Subcutaneous adipose tissue (tissue), 4 donors: ENCODE measurements around the gene LMAN1. TPM values are rescaled to one million over a fixed set of nuclear protein-coding genes. Genes with fewer than 3 reads are reported as not detected.

Experiments used
- total RNA-seq, 4 donors: library from RNA; depleted of rRNA; stranded (reverse); fragments of >200 nt; gene quantifications; one replicate each; pipeline ENCODE4 v1.1.0, GENCODE V29; 2016
- TF ChIP-seq, protein P1 (sequence below): fragments of 450-650 bp; IDR thresholded peaks from one replicate; pipeline ENCODE4 v1.5.1; 2016; ENCODE audit warnings: low read depth, mild to moderate bottlenecking, control low read depth, antibody characterized with exemption, moderate library complexity

Gene LMAN1
- total RNA-seq, 4 donors from 2014 or later = 69.5 to 103 (median 81.2) TPM

- TF ChIP-seq, protein P1, sequence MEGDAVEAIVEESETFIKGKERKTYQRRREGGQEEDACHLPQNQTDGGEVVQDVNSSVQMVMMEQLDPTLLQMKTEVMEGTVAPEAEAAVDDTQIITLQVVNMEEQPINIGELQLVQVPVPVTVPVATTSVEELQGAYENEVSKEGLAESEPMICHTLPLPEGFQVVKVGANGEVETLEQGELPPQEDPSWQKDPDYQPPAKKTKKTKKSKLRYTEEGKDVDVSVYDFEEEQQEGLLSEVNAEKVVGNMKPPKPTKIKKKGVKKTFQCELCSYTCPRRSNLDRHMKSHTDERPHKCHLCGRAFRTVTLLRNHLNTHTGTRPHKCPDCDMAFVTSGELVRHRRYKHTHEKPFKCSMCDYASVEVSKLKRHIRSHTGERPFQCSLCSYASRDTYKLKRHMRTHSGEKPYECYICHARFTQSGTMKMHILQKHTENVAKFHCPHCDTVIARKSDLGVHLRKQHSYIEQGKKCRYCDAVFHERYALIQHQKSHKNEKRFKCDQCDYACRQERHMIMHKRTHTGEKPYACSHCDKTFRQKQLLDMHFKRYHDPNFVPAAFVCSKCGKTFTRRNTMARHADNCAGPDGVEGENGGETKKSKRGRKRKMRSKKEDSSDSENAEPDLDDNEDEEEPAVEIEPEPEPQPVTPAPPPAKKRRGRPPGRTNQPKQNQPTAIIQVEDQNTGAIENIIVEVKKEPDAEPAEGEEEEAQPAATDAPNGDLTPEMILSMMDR = no peak
Measured at GRCh38 chr18:59387687-59388565, 28.9 kb upstream of the LMAN1 start.

GRCh38 chr18:59386909-59387686 lies 28.0 kb upstream of the LMAN1 start:
- TF ChIP-seq, protein P1 = no peak

DNA sequence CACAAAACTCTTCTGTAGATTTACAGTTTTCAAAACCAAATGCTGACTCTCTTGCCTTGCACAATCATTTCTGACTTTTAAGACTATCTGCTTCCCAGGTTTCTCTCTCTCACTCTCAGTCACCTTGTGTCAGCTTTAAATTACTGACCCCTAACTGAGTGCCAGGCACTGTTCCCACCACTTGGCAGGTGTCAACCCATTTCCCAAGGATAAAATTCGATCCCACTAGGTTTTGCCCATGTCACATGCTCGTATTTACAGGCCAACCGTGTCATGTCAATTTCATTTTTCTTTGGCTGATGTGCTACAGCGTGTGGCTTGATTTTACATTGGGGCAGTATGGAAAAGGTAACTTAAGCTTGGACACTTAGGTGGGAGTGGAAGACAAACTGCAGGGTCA lies 26.1 kb upstream of the LMAN1 start:
- TF ChIP-seq, protein P1 = no peak

- TF ChIP-seq, protein P1 = no peak
Measured at GRCh38 chr18:59383851-59384250, 24.8 kb upstream of the LMAN1 start.

- TF ChIP-seq, protein P1 = no peak
Measured at GRCh38 chr18:59382383-59382782, 23.3 kb upstream of the LMAN1 start.

- TF ChIP-seq, protein P1 = no peak
Measured at GRCh38 chr18:59381949-59382348, 22.9 kb upstream of the LMAN1 start.

DNA sequence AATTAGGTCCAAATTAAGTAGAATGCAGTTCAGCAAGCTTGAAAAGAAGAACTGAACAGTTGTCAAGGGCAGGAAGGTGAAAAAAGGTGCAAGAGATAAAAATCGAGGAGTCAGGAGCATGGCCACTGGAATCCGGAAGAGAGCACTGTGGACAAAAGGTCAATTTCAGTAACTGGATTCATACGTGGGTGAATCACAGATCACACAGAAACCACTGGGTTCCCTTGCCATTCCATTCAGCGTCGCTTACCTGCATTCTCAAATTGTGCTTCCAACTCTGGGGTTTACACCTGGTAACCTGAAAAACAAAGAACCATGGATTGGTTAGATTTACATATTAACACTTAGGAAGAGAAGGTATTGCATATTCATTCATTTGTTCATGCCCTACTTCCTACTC lies 21.6 kb upstream of the LMAN1 start:
- TF ChIP-seq, protein P1 = no peak
